Pancreas (tissue), 10 donors: ENCODE measurements around the gene USB1. TPM values are rescaled to one million over a fixed set of nuclear protein-coding genes. Genes with fewer than 3 reads are reported as not detected.
A peak's percentile ranks its signal among the peaks of the same experiment; 100 is the strongest.

Experiments used
- ATAC-seq, 4 donors: fragments of 200-7000 bp; cut with Tn5 transposase; one replicate each; pipeline versions ENCODE4 v1.8.0 to v1.9.1; 2020; ENCODE audit warnings: mild to moderate bottlenecking in 4 of 4, moderate library complexity in 4 of 4
- DNase-seq, 6 donors: peaks; one replicate each; pipeline ENCODE4 v3.0.0-alpha.2; 2020
- FAIRE-seq: peaks from 2 replicates; lab custom pipeline; 2012; peaks lifted over from hg19 to GRCh38; lab: Jason Lieb, UNC
- H3K27ac ChIP-seq, 4 donors: fragments of 200-600 bp; sonication (generic); 1 replicate in 3 of 4; 2 replicates in 1 of 4; pipeline versions ENCODE4 v1.5.0 to v1.8.0; 2020
- H3K27me3 ChIP-seq, 4 donors: fragments of 200-600 bp; one replicate each; pipeline ENCODE4 v1.8.0; 2021
- H3K36me3 ChIP-seq, 3 donors: fragments of 200-600 bp; sonication (generic) in 1 of 3; one replicate each; pipeline versions ENCODE4 v1.5.0 to v1.8.0; 2020 to 2021
- H3K4me1 ChIP-seq, 3 donors: fragments of 200-600 bp; one replicate each; pipeline ENCODE4 v1.8.0; 2021
- H3K4me3 ChIP-seq, 4 donors: fragments of 200-600 bp; sonication (generic) in 2 of 4; one replicate each; pipeline versions ENCODE4 v1.5.0 to v1.8.0; 2020 to 2021
- H3K9me3 ChIP-seq, 4 donors: fragments of 200-600 bp; one replicate each; pipeline ENCODE4 v1.8.0; 2021
- CTCF ChIP-seq, 4 donors: fragments of 200-600 bp; sonication (generic) in 3 of 4; IDR thresholded peaks; one replicate each; pipeline versions ENCODE4 v1.5.0 to v1.8.0; 2021; ENCODE audit warnings: antibody characterized with exemption in 4 of 4
- WGBS, 2 donors: extraction: QIAGEN DNeasy Blood & Tissue Kit; methylation state at CpG; one replicate each; pipeline ENCODE4 v1.1.7; 2013; 5-methylcytosine and 5-hydroxymethylcytosine counted together
- intact Hi-C, 3 donors: fragments of 100-400 bp; cut with DNase I; formaldehyde crosslinking; loops; one replicate each; pipeline versions ENCODE4 v1.11.1 to v1.14.2; 2022
- polyA plus RNA-seq, 2 donors: library from polyadenylated mRNA; stranded (reverse); fragments of 200-250 nt; gene quantifications; one replicate each; pipeline ENCODE4 v1.2.3, GENCODE V29; 2013
- total RNA-seq, 6 donors: library from RNA; stranded (reverse); fragmentation: NEBNext Ultra II Directional in 4 of 6; extraction: Animal tissue kit (Norgen Biotek cat#: 25700) in 4 of 6; gene quantifications; one replicate each; pipeline versions ENCODE4 v1.2.1 to v1.2.4, GENCODE V29; 2021 to 2023
- donor health status: healthy with polysubstance abuse.
- donor health status: DM: no; HTN: no; CAD: no; lungs with moderate emphysema.
- donor health status: DM: no; HTN: no; CAD: no.
- donor health status: control.
- donor health status: control.
- donor health status: Bipolar disorder and iron deficiency.
- donor health status: DM: yes; HTN: yes; CAD: no.
- donor health status: DM: no; HTN: no; CAD: no.
- donor health status: DM: no; HTN: no; CAD: no.
- donor health status: DM: yes; HTN: yes; CAD: no.

The USB1 gene
- total and polyA plus RNA-seq, 8 donors: 13.5 to 23.6 (median 17.7) TPM

GRCh38 chr16:57956270-57956808, 44.9 kb upstream of the USB1 start:
- intact Hi-C loops: no loop called here
- ATAC-seq (peak in 2 of 4 donors; percentile 5 to 6), FAIRE-seq (no peak), DNase-seq (no peak)
- H3K27ac ChIP-seq: peak overlapping the region in 1 of 4 donors; percentile 7
- H3K36me3 ChIP-seq: no peaks in the 10 kb centered on the region
- 94 to 95% methylated on average over 8 of the region's 8 CpGs for WGBS, 2 donors
- H3K4me1 ChIP-seq: no peaks in the 10 kb centered on the region
- H3K9me3 ChIP-seq: no peaks in the 10 kb centered on the region
- no peaks in the 10 kb centered on the region for H3K27me3 ChIP-seq
- no peak for TF ChIP-seq CTCF (IDR thresholded peaks at IDR 0.05)
- no peak overlapping the region for H3K4me3 ChIP-seq

DNA sequence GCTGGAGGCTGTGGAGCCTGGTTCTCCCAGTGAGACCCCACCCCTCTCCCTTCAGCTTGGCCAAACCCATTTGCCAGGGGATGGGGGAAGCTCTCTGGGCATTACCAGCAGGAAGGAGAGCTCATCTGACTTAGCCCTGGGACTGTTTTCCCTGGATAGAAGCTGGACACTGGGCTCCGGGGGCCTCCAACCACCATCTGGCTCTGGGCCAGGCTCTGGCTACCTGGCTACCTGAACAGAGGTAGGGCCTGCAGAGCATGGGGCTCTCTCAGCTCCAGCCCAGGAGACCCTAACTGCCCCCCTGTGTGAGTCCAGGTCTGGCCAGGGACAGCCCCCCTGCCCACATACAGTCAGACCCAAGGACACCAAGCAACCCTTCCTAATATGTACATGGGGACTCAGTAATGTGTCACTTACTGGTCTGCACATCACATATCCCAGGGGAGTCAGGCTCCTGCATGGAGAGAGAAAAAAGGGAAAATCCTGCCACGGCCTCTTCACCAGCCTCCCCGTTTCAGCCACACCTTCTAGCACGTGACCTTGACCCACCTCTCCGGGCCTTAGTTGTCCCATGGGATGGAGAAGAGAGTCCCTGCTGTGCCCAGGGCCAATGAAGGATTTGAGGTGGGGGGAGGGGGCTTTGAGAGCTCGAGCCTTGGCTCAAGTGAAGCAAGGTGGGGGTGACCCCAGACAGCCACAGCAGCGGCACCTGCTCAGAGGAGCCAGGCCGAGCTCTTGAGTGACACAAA, 44.1 kb upstream of the USB1 start:
- DNase-seq: no peak
- intact Hi-C loops: no loop called here
- ATAC-seq: no peak

DNA sequence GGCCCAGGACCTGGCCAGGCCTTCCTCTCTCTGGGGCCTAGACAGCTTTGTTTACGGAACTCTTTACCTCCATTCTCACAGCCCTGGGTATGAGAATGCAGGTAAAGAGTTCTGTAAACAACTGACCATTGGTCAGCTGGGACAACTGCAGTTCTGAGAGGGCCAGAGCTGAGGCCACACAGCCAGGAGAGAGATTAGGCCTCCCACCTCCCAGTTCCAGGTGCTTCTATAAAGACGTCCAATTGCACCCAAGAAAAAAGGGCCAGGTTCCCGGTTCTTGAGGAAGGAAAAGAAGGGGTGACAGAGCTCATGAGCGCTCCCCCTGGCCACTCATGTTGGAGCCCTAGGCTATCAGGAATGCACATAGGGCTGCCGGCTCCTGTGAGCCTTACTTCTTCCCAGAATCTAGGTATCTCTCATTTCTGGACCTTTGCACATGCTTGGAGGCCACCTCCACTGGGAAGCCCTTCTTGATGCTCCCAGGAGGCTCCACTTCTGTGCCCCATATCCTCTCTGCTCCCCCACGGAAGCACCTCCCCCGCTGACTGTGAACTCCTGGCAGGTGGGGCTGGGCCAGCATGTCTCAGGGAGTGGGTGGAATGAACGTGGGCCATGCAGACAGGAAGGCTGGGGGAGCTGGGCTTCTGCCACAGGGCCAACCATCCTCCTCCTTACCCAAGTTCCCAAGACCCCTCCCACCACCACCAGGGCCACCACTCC, 43.4 kb upstream of the USB1 start:
- Histone ChIP-seq H3K4me1 (no peaks in the 10 kb centered on the region), H3K36me3 (no peaks in the 10 kb centered on the region), H3K27me3 (no peaks in the 10 kb centered on the region), H3K9me3 (no peaks in the 10 kb centered on the region), H3K4me3 (no peak overlapping the region), H3K27ac (no peak overlapping the region)
- no peak for DNase-seq
- 85 to 90% methylated on average over 8 of the region's 8 CpGs for WGBS, 2 donors
- TF ChIP-seq CTCF (IDR thresholded peaks at IDR 0.05): no peak
- no peak for ATAC-seq
- intact Hi-C loops: no loop called here
- no peak for FAIRE-seq

More for the DNA sequence above, 44.1 kb upstream of the USB1 start:
- no peaks in the 10 kb centered on the region for H3K36me3 ChIP-seq
- no peak overlapping the region for H3K4me3 ChIP-seq
- H3K4me1 ChIP-seq: no peaks in the 10 kb centered on the region
- no peak for TF ChIP-seq CTCF (IDR thresholded peaks at IDR 0.05)
- WGBS, 2 donors: 59 to 61% methylated on average over 8 of the region's 8 CpGs
- FAIRE-seq: no peak
- H3K9me3 ChIP-seq: no peaks in the 10 kb centered on the region
- H3K27me3 ChIP-seq: no peaks in the 10 kb centered on the region
- no peak overlapping the region for H3K27ac ChIP-seq

- ATAC-seq (no peak), FAIRE-seq (no peak), DNase-seq (no peak)
- Histone ChIP-seq H3K36me3 (no peaks in the 10 kb centered on the region), H3K4me3 (no peak overlapping the region), H3K4me1 (no peaks in the 10 kb centered on the region), H3K9me3 (no peaks in the 10 kb centered on the region), H3K27ac (no peak overlapping the region), H3K27me3 (no peaks in the 10 kb centered on the region)
- no peak for TF ChIP-seq CTCF (IDR thresholded peaks at IDR 0.05)
- 71 to 72% methylated on average over 5 to 6 of the region's 6 CpGs for WGBS, 2 donors
- intact Hi-C loops: no loop called here
Measured at GRCh38 chr16:57958544-57958943, 42.7 kb upstream of the USB1 start.
